Bronchial epithelial cell (primary cell): Measurements from ENCODE around the gene GAMT. TPM values are rescaled to one million over a fixed set of nuclear protein-coding genes. Genes with fewer than 3 reads are reported as not detected.
A peak's percentile ranks its signal among the peaks of the same experiment; 100 is the strongest.

ENCODE experiments used
- DNase-seq: peaks from one replicate; pipeline ENCODE4 v3.0.0-alpha.2; 2010; ENCODE audit warnings: low read depth
- FAIRE-seq: peaks from 2 replicates; lab custom pipeline; 2011; peaks lifted over from hg19 to GRCh38; lab: Jason Lieb, UNC
- H3K27me3 ChIP-seq: 2 replicates; pipeline ENCODE4 v1.5.1; 2011; ENCODE audit warnings: low read length; ENCODE audit not compliant: control insufficient read depth, insufficient read depth
- H3K36me3 ChIP-seq: 2 replicates; pipeline ENCODE4 v1.5.1; 2011; ENCODE audit warnings: low read length; ENCODE audit not compliant: control insufficient read depth, insufficient read depth
- H3K4me3 ChIP-seq: 2 replicates; pipeline ENCODE4 v1.5.1; 2011; ENCODE audit warnings: mild to moderate bottlenecking, low read depth, low read length, control low read depth
- total RNA-seq: library from RNA; depleted of rRNA; stranded (reverse); fragments of >200 nt; gene quantifications from 2 replicates; pipeline ENCODE4 v1.2.1, GENCODE V29; 2014
- TF ChIP-seq, protein P1 (sequence below): IDR thresholded peaks from 2 replicates; pipeline ENCODE4 v1.5.1; 2011; ENCODE audit warnings: mild to moderate bottlenecking, moderate library complexity, low read length, control low read depth, inconsistent platforms; ENCODE audit not compliant: insufficient read depth, severe bottlenecking

GAMT gene
- total RNA-seq, 1 donor from 2014 or later = 6.8 TPM

DNA sequence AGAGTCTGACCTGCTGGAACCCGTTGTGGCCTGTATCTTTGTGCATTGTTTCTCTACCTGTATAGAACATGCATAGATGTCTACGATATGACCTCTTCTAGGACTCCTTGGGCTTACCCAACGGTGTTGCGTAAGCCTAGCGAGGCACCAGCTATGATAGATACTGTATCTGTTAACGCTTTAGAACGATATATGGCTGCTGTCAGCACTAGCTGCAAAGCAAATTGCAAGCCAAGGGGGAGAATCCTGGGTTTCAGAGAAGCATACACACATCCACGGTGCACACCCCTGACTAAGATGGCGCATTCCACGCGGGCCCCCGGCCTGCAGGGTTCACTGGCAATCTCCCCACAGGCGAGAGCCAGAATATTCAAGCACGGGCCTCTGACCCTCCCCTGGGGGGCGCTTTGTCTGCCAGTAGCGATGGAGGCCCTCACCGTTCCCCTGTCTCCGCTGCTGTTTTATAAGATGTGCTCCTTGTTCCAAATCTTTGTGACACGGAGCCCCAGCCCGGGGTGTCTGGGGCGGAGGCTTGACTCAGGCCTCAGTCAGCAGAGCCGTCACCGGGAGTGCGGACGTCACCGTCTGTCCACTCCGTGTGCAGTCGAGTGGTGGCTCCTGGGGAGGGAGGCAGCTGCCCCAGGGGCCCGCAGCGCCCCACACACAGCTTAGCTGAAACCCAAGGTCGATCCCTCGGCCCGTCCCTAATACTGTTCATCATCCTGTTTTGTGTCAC lies 23.9 kb upstream of the GAMT start:
- TF ChIP-seq, protein P1, sequence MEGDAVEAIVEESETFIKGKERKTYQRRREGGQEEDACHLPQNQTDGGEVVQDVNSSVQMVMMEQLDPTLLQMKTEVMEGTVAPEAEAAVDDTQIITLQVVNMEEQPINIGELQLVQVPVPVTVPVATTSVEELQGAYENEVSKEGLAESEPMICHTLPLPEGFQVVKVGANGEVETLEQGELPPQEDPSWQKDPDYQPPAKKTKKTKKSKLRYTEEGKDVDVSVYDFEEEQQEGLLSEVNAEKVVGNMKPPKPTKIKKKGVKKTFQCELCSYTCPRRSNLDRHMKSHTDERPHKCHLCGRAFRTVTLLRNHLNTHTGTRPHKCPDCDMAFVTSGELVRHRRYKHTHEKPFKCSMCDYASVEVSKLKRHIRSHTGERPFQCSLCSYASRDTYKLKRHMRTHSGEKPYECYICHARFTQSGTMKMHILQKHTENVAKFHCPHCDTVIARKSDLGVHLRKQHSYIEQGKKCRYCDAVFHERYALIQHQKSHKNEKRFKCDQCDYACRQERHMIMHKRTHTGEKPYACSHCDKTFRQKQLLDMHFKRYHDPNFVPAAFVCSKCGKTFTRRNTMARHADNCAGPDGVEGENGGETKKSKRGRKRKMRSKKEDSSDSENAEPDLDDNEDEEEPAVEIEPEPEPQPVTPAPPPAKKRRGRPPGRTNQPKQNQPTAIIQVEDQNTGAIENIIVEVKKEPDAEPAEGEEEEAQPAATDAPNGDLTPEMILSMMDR = no peak
- peaks cover 53% of the 10 kb centered on the region for H3K36me3 ChIP-seq
- no peaks in the 10 kb centered on the region for H3K27me3 ChIP-seq
- no peak overlapping the region for H3K4me3 ChIP-seq
- FAIRE-seq (peak; percentile 94), DNase-seq (peak; percentile 75)

DNA sequence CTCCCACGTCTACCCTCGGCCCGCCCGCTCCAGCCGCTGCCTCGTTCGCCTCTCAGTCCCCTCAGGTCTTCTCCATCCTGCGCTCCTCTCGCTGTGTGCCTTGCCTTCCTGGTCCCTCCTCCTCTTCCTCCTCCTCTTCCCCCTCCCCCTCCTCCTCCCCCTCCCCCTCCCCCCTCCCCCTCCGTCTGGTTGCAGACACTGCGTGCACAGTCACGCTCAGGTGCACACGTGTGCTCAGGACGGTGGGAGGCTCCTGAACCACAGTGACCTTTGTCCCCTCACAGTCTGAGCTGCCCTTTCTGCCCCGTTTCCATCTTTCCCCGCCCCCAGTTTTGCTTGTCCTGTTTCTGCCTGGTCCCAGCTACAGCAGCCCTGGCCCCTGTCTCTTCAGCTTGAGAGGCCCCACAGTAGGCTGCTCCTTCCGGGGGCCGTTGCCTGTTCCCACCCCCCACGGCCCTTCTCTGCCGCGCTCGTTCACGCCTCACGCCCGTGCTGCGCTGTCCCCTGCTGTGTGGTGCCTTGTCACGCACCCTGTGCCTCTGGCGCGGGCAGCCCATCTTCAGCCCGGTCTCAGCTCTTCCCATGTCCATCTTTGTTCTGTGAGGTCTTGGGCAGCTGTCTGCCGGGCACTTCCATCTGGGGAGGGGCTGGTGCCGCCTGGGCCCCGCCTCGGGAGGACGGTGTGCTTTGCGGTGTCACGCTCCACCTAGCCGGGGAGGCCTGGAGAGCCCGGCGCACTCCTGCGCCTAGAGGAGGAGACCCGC lies 23.0 kb upstream of the GAMT start:
- TF ChIP-seq, protein P1 = no peak
- DNase-seq (no peak), FAIRE-seq (no peak)
- Histone ChIP-seq H3K27me3 (no peaks in the 10 kb centered on the region), H3K4me3 (no peak overlapping the region), H3K36me3 (peaks cover 46% of the 10 kb centered on the region)

DNA sequence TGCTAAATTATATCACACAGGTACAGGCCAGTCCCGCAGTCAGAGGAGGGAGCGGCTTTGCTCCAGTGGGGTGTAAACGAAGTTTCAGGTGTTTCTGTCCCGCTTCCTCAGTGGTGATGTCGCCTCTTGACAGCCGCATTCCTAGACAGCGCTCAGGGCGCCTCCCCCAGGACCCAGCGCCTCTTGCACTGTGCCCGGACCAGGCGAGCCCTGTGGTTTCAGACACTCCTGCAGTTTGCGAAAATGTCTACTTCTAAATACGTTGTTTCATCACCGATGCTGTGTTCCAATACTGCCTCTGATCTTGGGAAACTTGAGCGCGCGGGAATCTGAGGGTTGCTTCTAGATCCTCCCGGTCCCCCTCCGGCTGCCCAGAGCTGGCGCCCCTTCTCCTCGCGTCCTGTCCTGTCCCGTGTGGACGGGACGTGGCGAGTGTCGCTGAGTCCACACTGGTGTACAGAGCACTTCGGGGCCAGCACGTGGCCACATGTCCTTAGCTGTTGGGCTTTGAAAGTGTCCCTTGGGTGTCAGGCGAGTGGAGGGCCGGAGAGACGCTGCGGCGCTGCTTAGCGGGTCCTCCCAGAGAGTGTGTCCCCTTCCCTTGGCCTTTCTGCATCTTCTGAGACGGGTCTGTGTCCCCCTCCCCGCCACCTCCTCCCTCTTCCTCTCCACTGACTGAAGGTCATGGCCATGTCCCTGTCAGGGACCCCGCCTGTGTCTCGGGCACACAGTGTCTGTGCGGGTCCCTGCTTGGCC lies 22.3 kb upstream of the GAMT start:
- H3K27me3 ChIP-seq = no peaks in the 10 kb centered on the region
- H3K36me3 ChIP-seq = peaks cover 46% of the 10 kb centered on the region
- FAIRE-seq = peak; percentile 28
- DNase-seq = no peak
- no peak overlapping the region for H3K4me3 ChIP-seq
- TF ChIP-seq, protein P1 = no peak

DNA sequence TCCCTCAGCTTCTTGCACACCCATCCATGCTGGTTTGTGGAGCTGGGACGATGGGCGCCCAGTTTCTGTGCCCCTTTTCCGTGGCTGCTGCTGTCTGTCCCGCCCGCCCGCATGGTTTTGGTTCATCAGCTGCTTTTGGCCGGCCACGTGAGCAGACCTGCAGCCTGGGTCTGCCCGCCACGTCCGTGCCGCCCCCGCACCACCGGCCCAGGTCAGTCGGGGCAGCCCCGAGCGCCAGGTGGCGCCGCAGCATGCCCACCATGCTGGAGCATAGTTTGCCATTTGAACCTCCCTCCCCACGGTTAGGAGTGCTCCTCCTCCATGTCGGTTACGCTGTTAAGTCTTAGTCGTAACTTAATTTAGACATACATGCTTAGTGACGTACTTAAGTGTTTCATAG lies 21.6 kb upstream of the GAMT start:
- no peak for FAIRE-seq
- peaks cover 46% of the 10 kb centered on the region for H3K36me3 ChIP-seq
- DNase-seq = no peak
- TF ChIP-seq, protein P1 = no peak
- no peak overlapping the region for H3K4me3 ChIP-seq
- H3K27me3 ChIP-seq = no peaks in the 10 kb centered on the region

DNA sequence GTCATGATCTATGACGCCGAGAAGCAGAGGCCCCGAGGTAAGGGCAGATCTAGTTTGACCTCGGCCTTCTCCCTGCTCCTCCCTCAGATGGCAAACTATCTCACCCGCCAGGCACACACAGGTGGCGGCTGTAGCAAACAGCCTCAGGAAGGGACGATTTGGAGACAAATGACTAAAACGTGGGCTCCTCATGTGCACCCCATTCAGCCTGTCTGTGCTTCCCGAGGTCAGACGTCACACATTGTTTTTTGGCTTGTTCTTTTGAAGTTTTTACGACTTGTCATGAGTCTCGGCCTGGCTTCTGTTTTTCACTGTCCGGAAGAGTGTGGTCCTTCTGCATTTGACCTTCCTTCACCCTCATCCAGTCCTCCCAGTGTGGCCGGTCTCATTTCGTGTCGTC lies 21.0 kb upstream of the GAMT start:
- H3K36me3 ChIP-seq = peaks cover 48% of the 10 kb centered on the region
- no peak for FAIRE-seq
- no peak overlapping the region for H3K4me3 ChIP-seq
- H3K27me3 ChIP-seq = no peaks in the 10 kb centered on the region
- TF ChIP-seq, protein P1 = no peak
- DNase-seq = no peak
